Activated CD8-positive, alpha-beta memory T cell treated with anti-CD3 and anti-CD28 coated beads, Interleukin-2, amount 10 ng/mL, durations not matched to agents 7 days and 5 days (primary cell): ENCODE data around the gene TFE3. TPM values are rescaled to one million over a fixed set of nuclear protein-coding genes. Genes with fewer than 3 reads are reported as not detected.

ENCODE experiments used
- ATAC-seq: fragments of 150-1000 bp; cut with Tn5 transposase; one replicate; pipeline ENCODE4 v1.10.0; 2021; ENCODE audit warnings: moderate library complexity
- CTCF ChIA-PET: fragments of 350-600 bp; sonication (Branson Sonifier 250); formaldehyde crosslinking; loops from one replicate; lab custom pipeline; 2021; ENCODE audit warnings: antibody characterized with exemption; lab: Charles Lee
- DNase-seq: peaks from one replicate; pipeline ENCODE4 v3.0.0-alpha.2; 2020
- H3K27ac Mint-ChIP-seq: one replicate; pipeline ENCODE4 v1.8.0; 2021; ENCODE audit warnings: mild to moderate bottlenecking, mixed read lengths
- H3K27me3 Mint-ChIP-seq: one replicate; pipeline ENCODE4 v1.8.0; 2021; ENCODE audit warnings: mixed read lengths
- H3K36me3 Mint-ChIP-seq: one replicate; pipeline ENCODE4 v1.8.0; 2021; ENCODE audit warnings: mild to moderate bottlenecking, mixed read lengths
- H3K4me1 Mint-ChIP-seq: one replicate; pipeline ENCODE4 v1.8.0; 2021; ENCODE audit warnings: mixed read lengths
- H3K4me3 Mint-ChIP-seq: one replicate; pipeline ENCODE4 v1.8.0; 2021; ENCODE audit warnings: mild to moderate bottlenecking, moderate library complexity, mixed read lengths
- H3K9me3 Mint-ChIP-seq: one replicate; pipeline ENCODE4 v1.8.0; 2022; ENCODE audit warnings: low read depth, mixed read lengths
- total RNA-seq, 2 experiments: library from RNA; stranded (reverse); gene quantifications; one replicate each; pipeline ENCODE4 v1.2.3, GENCODE V29; 2021

Gene TFE3
- total RNA-seq, 2 experiments from 2014 or later: 29.4 to 34.1 TPM

- no peaks in the 10 kb centered on the region for H3K27me3 Mint-ChIP-seq
- ATAC-seq (no peak), DNase-seq (no peak)
- H3K9me3 Mint-ChIP-seq: no peaks in the 10 kb centered on the region
- peaks cover 9% of the 10 kb centered on the region for H3K36me3 Mint-ChIP-seq
- CTCF ChIA-PET: interaction anchor here (1.0 kb wide), 1 partner anchor 25 kb away, joined by 3 read pairs; no protein-coding TSS in a partner anchor
- no peak overlapping the region for H3K4me3 Mint-ChIP-seq
- no peak overlapping the region for H3K27ac Mint-ChIP-seq
- H3K4me1 Mint-ChIP-seq: peaks cover 7% of the 10 kb centered on the region
Observed at GRCh38 chrX:49069038-49069437, 25.9 kb upstream of the TFE3 start.

DNA sequence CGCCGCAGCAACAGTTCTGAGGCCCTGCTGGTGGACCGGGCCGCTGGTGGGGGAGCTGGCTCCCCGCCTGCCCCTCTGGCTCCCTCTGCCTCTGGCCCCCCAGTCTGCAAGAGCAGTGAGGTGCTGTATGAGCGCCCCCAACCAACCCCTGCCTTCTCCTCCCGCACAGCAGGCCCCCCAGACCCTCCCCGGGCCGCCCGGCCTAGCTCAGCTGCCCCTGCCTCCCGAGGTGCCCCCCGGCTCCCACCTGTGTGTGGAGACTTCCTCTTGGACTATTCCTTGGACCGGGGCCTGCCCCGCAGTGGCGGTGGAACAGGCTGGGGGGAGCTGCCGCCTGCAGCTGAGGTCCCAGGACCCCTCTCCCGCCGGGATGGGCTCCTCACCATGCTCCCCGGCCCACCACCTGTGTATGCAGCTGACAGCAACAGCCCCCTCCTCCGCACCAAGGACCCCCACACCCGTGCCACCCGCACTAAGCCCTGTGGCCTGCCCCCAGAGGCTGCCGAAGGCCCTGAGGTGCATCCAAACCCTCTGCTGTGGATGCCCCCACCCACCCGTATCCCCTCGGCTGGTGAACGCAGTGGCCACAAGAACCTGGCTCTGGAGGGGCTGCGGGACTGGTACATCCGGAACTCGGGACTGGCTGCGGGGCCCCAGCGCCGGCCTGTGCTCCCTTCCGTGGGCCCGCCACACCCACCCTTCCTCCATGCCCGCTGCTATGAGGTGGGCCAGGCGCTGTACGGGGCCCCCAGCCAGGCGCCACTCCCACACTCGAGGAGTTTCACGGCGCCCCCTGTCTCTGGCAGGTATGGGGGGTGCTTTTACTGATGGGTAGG, 24.3 kb upstream of the TFE3 start:
- no peaks in the 10 kb centered on the region for H3K9me3 Mint-ChIP-seq
- H3K4me3 Mint-ChIP-seq: no peak overlapping the region
- no peak for ATAC-seq
- CTCF ChIA-PET: interaction anchor here (1.0 kb wide), 1 partner anchor 23 kb away, joined by 3 read pairs; no protein-coding TSS in a partner anchor
- DNase-seq: no peak
- no peaks in the 10 kb centered on the region for H3K4me1 Mint-ChIP-seq
- H3K27ac Mint-ChIP-seq: no peak overlapping the region
- H3K36me3 Mint-ChIP-seq: peaks cover 6% of the 10 kb centered on the region
- H3K27me3 Mint-ChIP-seq: no peaks in the 10 kb centered on the region

- no peaks in the 10 kb centered on the region for H3K27me3 Mint-ChIP-seq
Observed at GRCh38 chrX:49066690-49067089, 23.5 kb upstream of the TFE3 start.

DNA sequence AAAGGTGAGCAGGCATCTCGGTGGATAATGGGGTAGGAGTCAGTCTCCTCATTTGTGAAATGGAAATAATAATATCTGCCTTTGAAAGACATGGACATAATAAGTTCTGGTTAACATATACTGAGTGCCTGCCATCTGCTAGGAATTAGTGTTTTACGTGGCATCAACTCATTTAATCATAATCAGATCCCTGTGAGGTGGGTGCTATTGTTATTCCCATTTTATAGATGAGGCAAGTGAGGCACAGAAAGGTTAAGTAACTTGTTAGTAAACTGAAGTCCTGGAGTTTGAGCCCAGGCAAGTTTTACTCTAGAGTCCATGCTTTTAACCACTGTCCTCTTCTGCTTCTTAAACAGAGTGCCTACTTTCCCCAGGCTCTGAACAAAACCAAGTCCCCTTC, 23.1 kb upstream of the TFE3 start:
- CTCF ChIA-PET: no interaction called here
- Mint-ChIP-seq H3K27ac (no peak overlapping the region), H3K4me1 (no peaks in the 10 kb centered on the region), H3K36me3 (peaks cover 1% of the 10 kb centered on the region), H3K9me3 (no peaks in the 10 kb centered on the region), H3K4me3 (no peak overlapping the region), H3K27me3 (no peaks in the 10 kb centered on the region)
- DNase-seq (no peak), ATAC-seq (no peak)

More at GRCh38 chrX:49066690-49067089, 23.5 kb upstream of the TFE3 start:
- no peak overlapping the region for H3K4me3 Mint-ChIP-seq
- peaks cover 3% of the 10 kb centered on the region for H3K36me3 Mint-ChIP-seq
- no peaks in the 10 kb centered on the region for H3K4me1 Mint-ChIP-seq
- CTCF ChIA-PET: no interaction called here
- DNase-seq: no peak
- no peak for ATAC-seq
- H3K9me3 Mint-ChIP-seq: no peaks in the 10 kb centered on the region
- H3K27ac Mint-ChIP-seq: no peak overlapping the region

- ATAC-seq (no peak), DNase-seq (no peak)
- H3K4me1 Mint-ChIP-seq: no peaks in the 10 kb centered on the region
- H3K9me3 Mint-ChIP-seq: no peaks in the 10 kb centered on the region
- no peak overlapping the region for H3K27ac Mint-ChIP-seq
- H3K27me3 Mint-ChIP-seq: no peaks in the 10 kb centered on the region
- no peaks in the 10 kb centered on the region for H3K36me3 Mint-ChIP-seq
- H3K4me3 Mint-ChIP-seq: no peak overlapping the region
- CTCF ChIA-PET: no interaction called here
Observed at GRCh38 chrX:49064735-49065134, 21.6 kb upstream of the TFE3 start.

DNA sequence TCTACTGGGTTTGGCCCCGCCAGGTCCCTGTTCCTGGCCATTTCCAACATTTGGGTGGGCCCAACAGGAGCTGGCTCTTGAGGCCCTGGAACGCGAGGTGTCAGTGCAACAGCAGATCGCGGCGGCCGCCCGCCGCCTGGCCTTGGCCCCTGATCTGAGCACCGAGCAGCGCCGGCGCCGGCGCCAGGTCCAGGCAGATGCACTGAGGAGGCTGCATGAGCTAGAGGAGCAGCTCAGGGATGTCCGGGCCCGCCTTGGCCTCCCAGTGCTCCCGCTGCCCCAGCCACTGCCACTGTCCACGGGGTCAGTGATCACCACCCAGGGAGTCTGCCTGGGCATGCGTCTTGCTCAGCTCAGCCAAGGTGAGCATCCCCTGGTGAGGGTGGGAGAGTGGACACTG, 21.1 kb upstream of the TFE3 start:
- Mint-ChIP-seq H3K27me3 (no peaks in the 10 kb centered on the region), H3K4me3 (no peak overlapping the region), H3K4me1 (no peaks in the 10 kb centered on the region), H3K27ac (no peak overlapping the region), H3K36me3 (no peaks in the 10 kb centered on the region), H3K9me3 (no peaks in the 10 kb centered on the region)
- CTCF ChIA-PET: no interaction called here
- ATAC-seq: no peak
- DNase-seq: no peak

DNA sequence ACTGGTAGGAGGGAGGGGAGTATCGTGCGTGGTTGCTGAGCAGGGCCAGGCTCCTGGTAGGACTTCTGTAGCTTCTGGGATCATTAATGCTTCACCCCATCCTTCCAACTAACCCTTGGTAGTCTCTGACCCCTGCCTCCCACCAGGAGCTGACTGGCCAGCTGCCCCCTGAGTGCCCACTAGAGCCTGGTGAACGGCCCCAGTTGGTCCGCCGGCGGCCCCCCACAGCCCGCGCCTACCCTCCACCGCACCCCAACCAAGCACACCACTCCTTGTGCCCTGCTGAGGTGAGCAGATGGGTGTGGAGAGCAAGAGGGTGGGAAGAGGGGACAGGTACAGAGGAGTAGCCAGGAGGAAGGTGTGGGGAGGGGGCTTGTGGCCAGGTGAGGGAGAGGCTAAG, 20.6 kb upstream of the TFE3 start:
- Mint-ChIP-seq H3K27ac (no peak overlapping the region), H3K9me3 (no peaks in the 10 kb centered on the region)
- CTCF ChIA-PET: no interaction called here

GRCh38 chrX:49061916-49062315, 18.8 kb upstream of the TFE3 start:
- Mint-ChIP-seq H3K27me3 (no peaks in the 10 kb centered on the region), H3K4me1 (peaks cover 6% of the 10 kb centered on the region), H3K27ac (no peak overlapping the region), H3K36me3 (no peaks in the 10 kb centered on the region), H3K9me3 (no peaks in the 10 kb centered on the region), H3K4me3 (no peak overlapping the region)
- CTCF ChIA-PET: no interaction called here
- ATAC-seq (no peak), DNase-seq (no peak)

More for the DNA sequence above, 20.6 kb upstream of the TFE3 start:
- Mint-ChIP-seq H3K27me3 (no peaks in the 10 kb centered on the region), H3K4me1 (no peaks in the 10 kb centered on the region), H3K4me3 (no peak overlapping the region), H3K36me3 (no peaks in the 10 kb centered on the region)
- no peak for DNase-seq
- ATAC-seq: no peak

DNA sequence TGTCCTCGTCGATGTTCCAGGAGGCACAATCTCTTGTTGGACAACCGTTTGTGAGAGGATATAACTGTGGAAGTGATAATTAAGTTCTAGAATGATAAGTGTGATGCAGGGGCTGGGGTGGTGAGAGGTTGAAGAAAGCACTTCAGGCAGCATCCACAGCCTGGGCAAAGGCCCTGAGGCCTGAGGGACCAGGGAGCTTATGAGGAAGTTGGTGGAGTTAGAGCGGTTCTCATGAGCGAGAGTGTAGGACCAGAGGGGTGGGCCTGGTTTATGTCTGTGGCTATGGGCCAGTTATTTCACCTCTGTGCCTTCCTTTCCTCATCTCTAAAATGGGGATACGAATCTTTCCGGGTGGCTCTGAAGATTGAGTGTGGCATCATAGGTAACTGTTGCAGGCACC, 18.3 kb upstream of the TFE3 start:
- Mint-ChIP-seq H3K36me3 (no peaks in the 10 kb centered on the region), H3K9me3 (no peaks in the 10 kb centered on the region), H3K27me3 (no peaks in the 10 kb centered on the region), H3K4me1 (peaks cover 9% of the 10 kb centered on the region), H3K4me3 (no peak overlapping the region), H3K27ac (no peak overlapping the region)
- no peak for DNase-seq
- CTCF ChIA-PET: no interaction called here
- ATAC-seq: no peak

DNA sequence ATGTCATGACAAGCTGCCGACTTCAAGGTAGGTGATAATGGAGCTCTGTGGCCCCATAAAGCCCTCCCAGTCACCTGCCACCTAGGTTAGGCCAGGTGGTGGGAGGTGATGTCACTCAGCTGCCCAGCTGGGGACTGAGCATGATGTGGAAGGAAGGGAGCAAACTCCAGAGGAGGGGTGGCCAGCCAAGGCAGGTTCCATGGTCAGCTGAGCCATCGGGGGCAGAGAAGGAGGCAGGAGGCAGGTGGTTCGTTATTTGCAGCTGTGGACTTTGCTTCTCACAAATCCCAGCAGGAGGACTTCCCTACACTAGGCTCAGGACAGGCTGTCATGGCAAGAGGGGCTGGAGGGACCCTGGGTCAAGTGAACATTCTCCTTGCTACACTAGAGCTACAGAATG, 17.8 kb upstream of the TFE3 start:
- no peak for DNase-seq
- Mint-ChIP-seq H3K27me3 (no peaks in the 10 kb centered on the region), H3K27ac (no peak overlapping the region), H3K4me3 (no peak overlapping the region), H3K9me3 (no peaks in the 10 kb centered on the region), H3K4me1 (peaks cover 11% of the 10 kb centered on the region), H3K36me3 (peaks cover 1% of the 10 kb centered on the region)
- ATAC-seq: no peak
- CTCF ChIA-PET: no interaction called here

DNA sequence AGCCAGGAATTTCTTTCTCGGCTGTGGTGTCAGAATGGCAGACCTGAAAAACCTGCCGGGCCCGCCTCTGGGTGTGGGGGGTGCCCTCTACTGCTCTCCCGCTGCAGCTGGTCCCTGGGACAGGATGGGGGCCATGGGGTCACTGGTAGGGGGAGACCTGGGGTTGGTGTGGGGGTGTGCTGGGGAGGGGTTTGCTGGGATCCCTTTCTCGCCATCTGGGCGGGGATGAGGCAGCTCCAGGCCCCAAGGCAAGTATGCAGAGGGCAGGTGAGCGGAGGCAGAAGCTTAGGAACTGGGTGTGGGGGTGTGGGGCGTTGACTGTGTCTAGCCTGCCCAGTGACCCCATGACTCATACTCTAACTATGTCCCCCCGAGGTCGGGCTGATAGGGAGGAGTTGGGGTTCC, 16.5 kb upstream of the TFE3 start:
- CTCF ChIA-PET: no interaction called here
- Mint-ChIP-seq H3K9me3 (no peaks in the 10 kb centered on the region), H3K27ac (no peak overlapping the region), H3K36me3 (peaks cover 1% of the 10 kb centered on the region), H3K4me1 (peaks cover 22% of the 10 kb centered on the region), H3K27me3 (no peaks in the 10 kb centered on the region), H3K4me3 (no peak overlapping the region)
- DNase-seq (no peak), ATAC-seq (no peak)

GRCh38 chrX:49059201-49059600, 16.0 kb upstream of the TFE3 start:
- no peaks in the 10 kb centered on the region for H3K9me3 Mint-ChIP-seq
- no peak for ATAC-seq
- no peak overlapping the region for H3K27ac Mint-ChIP-seq
- DNase-seq: no peak
- no peak overlapping the region for H3K4me3 Mint-ChIP-seq
- H3K4me1 Mint-ChIP-seq: peaks cover 27% of the 10 kb centered on the region
- H3K27me3 Mint-ChIP-seq: no peaks in the 10 kb centered on the region
- CTCF ChIA-PET: no interaction called here
- peaks cover 3% of the 10 kb centered on the region for H3K36me3 Mint-ChIP-seq

DNA sequence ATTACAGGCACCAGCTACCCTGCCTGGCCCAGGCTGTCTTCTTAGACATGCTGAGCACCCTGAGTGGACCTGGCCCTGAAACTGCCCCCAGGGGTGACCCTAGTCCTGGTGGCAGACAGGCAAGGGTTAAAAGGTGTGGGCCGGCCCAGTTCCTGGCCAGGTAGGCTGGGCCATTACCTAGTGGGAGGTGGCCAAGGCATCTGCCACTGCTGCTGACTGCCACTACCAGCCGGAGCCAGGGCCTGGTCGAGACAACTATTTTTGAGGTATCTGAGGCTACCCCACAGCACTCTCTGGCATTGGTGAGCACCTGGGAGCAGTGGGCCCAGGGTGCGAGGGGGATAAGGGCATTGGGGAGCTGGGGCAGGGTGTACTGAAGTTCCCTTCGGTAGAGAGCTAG, 15.6 kb upstream of the TFE3 start, which contains the start of gene CCDC120:
CCDC120 (plus strand) TSS at position 206 of the 400 bp plus-strand sequence. CDS start 3,043 bp downstream, outside the sequence.
- Mint-ChIP-seq H3K9me3 (no peaks in the 10 kb centered on the region), H3K36me3 (peaks cover 5% of the 10 kb centered on the region), H3K27me3 (no peaks in the 10 kb centered on the region), H3K4me1 (peaks cover 31% of the 10 kb centered on the region), H3K4me3 (no peak within 1 kb of the TSS), H3K27ac (no peak within 1 kb of the TSS)
- ATAC-seq (no peak), DNase-seq (no peak)
- CTCF ChIA-PET: no interaction called here

DNA sequence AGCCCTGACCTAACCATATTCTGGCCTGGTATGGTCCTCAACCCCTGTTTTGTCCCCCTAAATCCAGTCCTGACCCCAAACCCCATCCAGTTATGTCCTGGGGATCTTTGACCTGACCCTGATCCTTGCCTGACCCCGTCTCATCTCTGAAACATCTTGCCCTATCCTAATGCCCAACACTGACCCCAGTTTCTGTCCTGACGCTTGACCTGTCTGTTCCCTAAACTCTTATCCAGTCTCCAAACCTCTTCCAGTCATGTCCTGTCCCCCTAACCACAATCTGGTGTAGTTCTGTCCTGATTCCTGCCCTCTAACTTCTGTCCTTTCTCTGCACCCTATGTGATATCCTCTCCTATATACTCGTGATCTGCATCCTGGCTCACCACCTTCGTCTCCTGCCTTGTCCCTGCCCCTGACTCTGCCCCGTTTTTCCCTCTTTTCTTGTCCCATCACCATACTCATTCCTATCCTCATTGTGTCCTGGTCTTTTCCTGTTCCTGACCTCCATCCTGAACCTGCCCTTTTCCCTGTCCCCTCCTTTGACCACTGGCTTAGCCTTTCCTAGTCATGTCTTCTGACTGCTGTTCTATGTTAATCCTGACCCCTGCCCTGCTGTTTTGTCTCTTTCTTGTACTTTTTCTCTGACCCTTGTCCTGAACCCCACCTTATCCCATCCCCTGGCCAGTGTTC, 11.1 kb upstream of the TFE3 start:
- Mint-ChIP-seq H3K27me3 (no peaks in the 10 kb centered on the region), H3K4me3 (peak overlapping the region; percentile 80), H3K9me3 (no peaks in the 10 kb centered on the region), H3K36me3 (peaks cover 5% of the 10 kb centered on the region), H3K4me1 (peaks cover 38% of the 10 kb centered on the region), H3K27ac (peak overlapping the region; percentile 92)
- no peak for DNase-seq
- CTCF ChIA-PET: no interaction called here
- no peak for ATAC-seq
